Left lung (tissue), 10 donors: ENCODE measurements around the gene PIN4. TPM values are rescaled to one million over a fixed set of nuclear protein-coding genes. Genes with fewer than 3 reads are reported as not detected.

ENCODE experiments used
- ATAC-seq: fragments of 200-7000 bp; cut with Tn5 transposase; one replicate; pipeline ENCODE4 v1.9.1; 2020; ENCODE audit warnings: moderate library complexity
- DNase-seq, 4 donors: peaks; one replicate each; pipeline ENCODE4 v3.0.0-alpha.2; 2013 to 2020
- H3K27ac ChIP-seq, 2 donors: fragments of 200-600 bp; sonication (generic) in 1 of 2; one replicate each; pipeline versions ENCODE4 v1.5.0 to v1.8.0; 2020 to 2021
- H3K27me3 ChIP-seq, 2 donors: fragments of 200-600 bp; sonication (generic) in 1 of 2; one replicate each; pipeline versions ENCODE4 v1.5.0 to v1.8.0; 2020 to 2021
- H3K36me3 ChIP-seq, 2 donors: fragments of 200-600 bp; sonication (generic) in 1 of 2; one replicate each; pipeline versions ENCODE4 v1.5.0 to v1.8.0; 2020 to 2021
- H3K4me1 ChIP-seq, 2 donors: fragments of 200-600 bp; one replicate each; pipeline ENCODE4 v1.8.0; 2021
- H3K4me3 ChIP-seq, 2 donors: fragments of 200-600 bp; sonication (generic) in 1 of 2; one replicate each; pipeline versions ENCODE4 v1.5.0 to v1.8.0; 2020 to 2021; ENCODE audit warnings: mild to moderate bottlenecking in 1 of 2
- H3K9me3 ChIP-seq, 2 donors: fragments of 200-600 bp; sonication (generic) in 1 of 2; one replicate each; pipeline versions ENCODE4 v1.5.0 to v1.8.0; 2020 to 2021
- intact Hi-C, 2 donors: fragments of 100-400 bp; cut with DNase I; formaldehyde crosslinking; loops; one replicate each; pipeline versions ENCODE4 v1.11.2 to v1.14.2; 2022
- polyA plus RNA-seq, 6 donors: library from polyadenylated mRNA; unstranded; fragments of 120-200 nt; gene quantifications; one replicate each; pipeline ENCODE4 v1.2.1, GENCODE V29; 2013; ENCODE audit not compliant: insufficient read length in 6 of 6
- total RNA-seq, 2 donors: library from RNA; stranded (reverse); fragmentation: NEBNext Ultra II Directional; extraction: Animal tissue kit (Norgen Biotek cat#: 25700); gene quantifications; one replicate each; pipeline ENCODE4 v1.2.1, GENCODE V29; 2021
- TF ChIP-seq, protein P1 (sequence below), 2 donors: fragments of 200-600 bp; sonication (generic) in 1 of 2; IDR thresholded peaks; one replicate each; pipeline versions ENCODE4 v1.5.0 to v1.8.0; 2021; ENCODE audit warnings: antibody characterized with exemption in 2 of 2
- donor health status: DM: no; HTN: yes; CAD: no.
- donor health status: DM: no; HTN: no; CAD: no.

Gene PIN4
- total and polyA plus RNA-seq, 8 donors: 7.6 to 43.3 (median 34.6) TPM

GRCh38 chrX:72142794-72143608, 38.6 kb upstream of the PIN4 start:
- no peak overlapping the region for H3K4me3 ChIP-seq
- TF ChIP-seq, protein P1, sequence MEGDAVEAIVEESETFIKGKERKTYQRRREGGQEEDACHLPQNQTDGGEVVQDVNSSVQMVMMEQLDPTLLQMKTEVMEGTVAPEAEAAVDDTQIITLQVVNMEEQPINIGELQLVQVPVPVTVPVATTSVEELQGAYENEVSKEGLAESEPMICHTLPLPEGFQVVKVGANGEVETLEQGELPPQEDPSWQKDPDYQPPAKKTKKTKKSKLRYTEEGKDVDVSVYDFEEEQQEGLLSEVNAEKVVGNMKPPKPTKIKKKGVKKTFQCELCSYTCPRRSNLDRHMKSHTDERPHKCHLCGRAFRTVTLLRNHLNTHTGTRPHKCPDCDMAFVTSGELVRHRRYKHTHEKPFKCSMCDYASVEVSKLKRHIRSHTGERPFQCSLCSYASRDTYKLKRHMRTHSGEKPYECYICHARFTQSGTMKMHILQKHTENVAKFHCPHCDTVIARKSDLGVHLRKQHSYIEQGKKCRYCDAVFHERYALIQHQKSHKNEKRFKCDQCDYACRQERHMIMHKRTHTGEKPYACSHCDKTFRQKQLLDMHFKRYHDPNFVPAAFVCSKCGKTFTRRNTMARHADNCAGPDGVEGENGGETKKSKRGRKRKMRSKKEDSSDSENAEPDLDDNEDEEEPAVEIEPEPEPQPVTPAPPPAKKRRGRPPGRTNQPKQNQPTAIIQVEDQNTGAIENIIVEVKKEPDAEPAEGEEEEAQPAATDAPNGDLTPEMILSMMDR (IDR thresholded peaks at IDR 0.05): no peak
- DNase-seq (no peak), ATAC-seq (no peak)
- peaks cover 0 to 24% of the 10 kb centered on the region in 2 donors for H3K36me3 ChIP-seq
- H3K9me3 ChIP-seq: no peaks in the 10 kb centered on the region
- no peak overlapping the region for H3K27ac ChIP-seq
- intact Hi-C loops: no loop called here
- H3K27me3 ChIP-seq: no peaks in the 10 kb centered on the region
- no peaks in the 10 kb centered on the region for H3K4me1 ChIP-seq

GRCh38 chrX:72143609-72143907, 38.0 kb upstream of the PIN4 start:
- ATAC-seq: no peak
- Histone ChIP-seq H3K9me3 (no peaks in the 10 kb centered on the region), H3K36me3 (peaks cover 0 to 19% of the 10 kb centered on the region in 2 donors), H3K4me1 (no peaks in the 10 kb centered on the region), H3K4me3 (no peak overlapping the region), H3K27me3 (no peaks in the 10 kb centered on the region), H3K27ac (no peak overlapping the region)
- no peak for DNase-seq
- intact Hi-C loops: no loop called here
- TF ChIP-seq, protein P1 (IDR thresholded peaks at IDR 0.05): no peak

DNA sequence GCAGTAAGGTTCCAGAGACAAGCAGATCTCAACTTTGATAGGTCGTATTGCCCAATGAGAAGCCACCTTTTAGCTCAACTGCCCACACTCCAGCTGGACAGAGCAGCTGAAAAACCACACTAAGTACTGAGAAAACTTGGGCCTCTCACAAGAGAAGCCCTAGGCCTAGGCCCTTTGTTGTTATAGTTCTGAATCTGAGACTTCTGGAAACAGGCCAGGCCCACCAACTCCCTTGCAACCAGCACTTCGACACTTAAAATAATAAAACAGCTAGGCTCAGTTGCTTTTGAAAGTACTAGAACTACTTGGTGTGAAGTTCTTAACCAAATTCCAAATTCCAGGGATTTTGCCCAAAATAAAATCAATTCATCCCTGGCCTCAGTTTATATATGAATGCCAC, 36.4 kb upstream of the PIN4 start:
- no peaks in the 10 kb centered on the region for H3K27me3 ChIP-seq
- ATAC-seq (no peak), DNase-seq (no peak)
- peaks cover 0 to 4% of the 10 kb centered on the region in 2 donors for H3K36me3 ChIP-seq
- no peaks in the 10 kb centered on the region for H3K9me3 ChIP-seq
- intact Hi-C loops: no loop called here
- H3K4me1 ChIP-seq: no peaks in the 10 kb centered on the region
- H3K27ac ChIP-seq: no peak overlapping the region
- H3K4me3 ChIP-seq: no peak overlapping the region
- TF ChIP-seq, protein P1 (IDR thresholded peaks at IDR 0.05): no peak

- H3K4me3 ChIP-seq: no peak overlapping the region
- H3K9me3 ChIP-seq: no peaks in the 10 kb centered on the region
- DNase-seq (no peak), ATAC-seq (no peak)
- no peaks in the 10 kb centered on the region for H3K4me1 ChIP-seq
- TF ChIP-seq, protein P1 (IDR thresholded peaks at IDR 0.05): no peak
- no peaks in the 10 kb centered on the region for H3K36me3 ChIP-seq
- no peak overlapping the region for H3K27ac ChIP-seq
- no peaks in the 10 kb centered on the region for H3K27me3 ChIP-seq
- intact Hi-C loops: no loop called here
Observed at GRCh38 chrX:72146527-72146926, 35.0 kb upstream of the PIN4 start.

DNA sequence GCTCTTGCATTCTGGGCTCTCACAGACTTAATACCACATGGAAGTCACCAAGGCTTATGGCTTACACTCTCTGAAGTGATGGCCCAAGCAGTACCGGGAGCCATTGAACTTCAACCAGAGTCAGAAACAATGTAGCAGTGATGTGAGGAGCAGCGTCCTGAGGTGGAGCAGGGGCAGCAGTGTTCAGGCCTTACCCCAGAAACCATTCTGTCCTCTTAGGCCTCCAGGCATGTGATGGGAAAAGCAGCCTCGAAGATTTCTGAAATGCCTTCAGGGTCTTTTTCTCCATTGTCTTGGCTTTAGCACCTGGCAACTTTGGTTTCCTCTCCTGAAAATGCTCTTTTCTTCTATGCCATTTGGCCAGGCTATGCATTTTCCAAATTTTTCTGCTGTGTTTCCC, 22.8 kb upstream of the PIN4 start:
- Histone ChIP-seq H3K4me3 (no peak overlapping the region), H3K36me3 (no peaks in the 10 kb centered on the region), H3K4me1 (no peaks in the 10 kb centered on the region), H3K27ac (no peak overlapping the region), H3K27me3 (no peaks in the 10 kb centered on the region), H3K9me3 (no peaks in the 10 kb centered on the region)
- intact Hi-C loops: no loop called here
- DNase-seq (no peak), ATAC-seq (no peak)
- TF ChIP-seq, protein P1 (IDR thresholded peaks at IDR 0.05): no peak
